Activated T-helper 1 cell treated with anti-CD3 and anti-CD28 coated beads, Interleukin-2, amount 50 U/mL, for 16 hours (primary cell): ENCODE data around the gene SLC24A3.

Source experiments
- DNase-seq, 2 donors: peaks; one replicate each; pipeline ENCODE4 v3.0.0-alpha.2; 2020; ENCODE audit warnings: low read depth in 1 of 2, low spot score in 1 of 2

The SLC24A3 gene

GRCh38 chr20:19336631-19337030, 124.2 kb downstream of the SLC24A3 start:
- no peak for DNase-seq

GRCh38 chr20:19338380-19338779, 125.9 kb downstream of the SLC24A3 start:
- DNase-seq: no peak

GRCh38 chr20:19338960-19339359, 126.5 kb downstream of the SLC24A3 start:
- DNase-seq: no peak

GRCh38 chr20:19341348-19342053, 129.1 kb downstream of the SLC24A3 start:
- no peak for DNase-seq

- no peak for DNase-seq
These were observed 131.9 kb downstream of the SLC24A3 start for GRCh38 chr20:19344341-19344740.

- no peak for DNase-seq
These were observed 135.6 kb downstream of the SLC24A3 start for GRCh38 chr20:19347943-19348456.

- no peak for DNase-seq
These were observed 136.1 kb downstream of the SLC24A3 start for GRCh38 chr20:19348582-19348981.

- no peak for DNase-seq
These were observed 137.4 kb downstream of the SLC24A3 start for GRCh38 chr20:19349879-19350278.

- no peak for DNase-seq
These were observed 139.1 kb downstream of the SLC24A3 start for GRCh38 chr20:19351542-19351941.

GRCh38 chr20:19354950-19355349, 142.5 kb downstream of the SLC24A3 start:
- DNase-seq: no peak

GRCh38 chr20:19361790-19362189, 149.3 kb downstream of the SLC24A3 start:
- no peak for DNase-seq

GRCh38 chr20:19363476-19363875, 151.0 kb downstream of the SLC24A3 start:
- DNase-seq: no peak

GRCh38 chr20:19367591-19367990, 155.1 kb downstream of the SLC24A3 start:
- DNase-seq: no peak

- no peak for DNase-seq
These were observed 155.9 kb downstream of the SLC24A3 start for GRCh38 chr20:19368351-19368750.

GRCh38 chr20:19370076-19371075, 157.9 kb downstream of the SLC24A3 start:
- no peak for DNase-seq

- no peak for DNase-seq
These were observed 158.7 kb downstream of the SLC24A3 start for GRCh38 chr20:19371112-19371511.

GRCh38 chr20:19374216-19374615, 161.8 kb downstream of the SLC24A3 start:
- DNase-seq: no peak

- DNase-seq: no peak
These were observed 163.0 kb downstream of the SLC24A3 start for GRCh38 chr20:19375395-19375794.

GRCh38 chr20:19375801-19376200, 163.4 kb downstream of the SLC24A3 start:
- no peak for DNase-seq

GRCh38 chr20:19376451-19377229, 164.2 kb downstream of the SLC24A3 start:
- DNase-seq: no peak

GRCh38 chr20:19378058-19378457, 165.6 kb downstream of the SLC24A3 start:
- no peak for DNase-seq
